GM19099 (cell line): ENCODE measurements around the gene PNLIP.

Experiments
- POLR2A ChIP-seq: IDR thresholded peaks from 3 replicates; pipeline ENCODE4 v1.6.1; 2011; ENCODE audit warnings: low read depth; ENCODE audit not compliant: insufficient read length; ENCODE audit errors: extremely low read depth

Gene PNLIP

DNA sequence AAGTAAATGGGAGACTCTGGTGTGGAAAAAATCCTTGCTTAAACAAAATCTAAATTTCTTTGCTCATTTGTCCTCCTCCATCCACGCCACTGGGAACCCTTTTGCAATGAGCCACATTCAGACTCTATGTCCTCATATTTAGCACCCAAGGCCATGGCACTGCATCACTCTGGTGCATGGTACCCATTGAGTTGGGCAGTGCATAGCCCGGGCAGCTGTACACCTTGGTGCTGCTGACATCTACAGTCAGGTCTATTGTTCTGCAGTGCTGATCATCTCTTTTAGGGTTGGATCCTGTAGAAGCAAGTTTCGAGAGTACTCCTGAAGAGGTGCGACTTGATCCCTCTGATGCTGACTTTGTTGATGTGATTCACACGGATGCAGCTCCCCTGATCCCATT, 51.8 kb downstream of the PNLIP start:
- no peak for TF ChIP-seq POLR2A

DNA sequence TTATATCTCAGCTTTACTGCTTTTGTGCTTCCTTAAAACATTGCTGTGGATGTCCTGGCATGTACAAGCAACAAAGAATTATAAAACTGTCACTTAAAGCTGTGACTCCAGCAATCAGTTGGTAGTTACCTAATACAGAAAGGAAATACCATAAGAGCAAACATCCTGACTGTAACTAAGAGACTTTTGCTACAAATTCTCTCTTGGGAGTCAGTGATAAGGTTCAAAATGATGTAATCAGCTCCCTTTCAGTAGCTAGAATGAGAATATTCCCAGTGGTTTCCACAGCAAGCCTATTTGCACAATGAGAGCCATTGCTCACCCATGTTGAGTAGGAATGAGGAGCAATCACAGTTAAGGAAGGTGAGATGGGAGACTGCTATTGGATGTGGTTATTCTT, 52.6 kb downstream of the PNLIP start:
- no peak for TF ChIP-seq POLR2A

DNA sequence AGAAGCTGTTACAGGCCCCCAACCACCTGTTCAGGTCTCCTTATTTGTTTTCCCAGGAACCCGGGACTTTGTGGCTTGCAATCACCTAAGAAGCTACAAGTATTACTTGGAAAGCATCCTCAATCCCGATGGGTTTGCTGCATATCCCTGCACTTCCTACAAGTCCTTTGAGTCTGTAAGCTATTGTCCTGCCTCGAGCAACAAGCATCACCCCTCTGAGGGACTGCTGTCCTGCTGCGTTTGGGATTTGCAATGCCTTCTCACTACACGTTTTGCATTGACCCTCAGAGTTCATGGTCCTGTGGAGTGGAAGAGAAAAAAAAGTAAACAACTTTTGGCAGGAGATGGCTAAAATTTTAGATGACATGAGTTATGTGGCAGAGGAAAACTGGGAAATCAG, 54.3 kb downstream of the PNLIP start:
- no peak for TF ChIP-seq POLR2A

DNA sequence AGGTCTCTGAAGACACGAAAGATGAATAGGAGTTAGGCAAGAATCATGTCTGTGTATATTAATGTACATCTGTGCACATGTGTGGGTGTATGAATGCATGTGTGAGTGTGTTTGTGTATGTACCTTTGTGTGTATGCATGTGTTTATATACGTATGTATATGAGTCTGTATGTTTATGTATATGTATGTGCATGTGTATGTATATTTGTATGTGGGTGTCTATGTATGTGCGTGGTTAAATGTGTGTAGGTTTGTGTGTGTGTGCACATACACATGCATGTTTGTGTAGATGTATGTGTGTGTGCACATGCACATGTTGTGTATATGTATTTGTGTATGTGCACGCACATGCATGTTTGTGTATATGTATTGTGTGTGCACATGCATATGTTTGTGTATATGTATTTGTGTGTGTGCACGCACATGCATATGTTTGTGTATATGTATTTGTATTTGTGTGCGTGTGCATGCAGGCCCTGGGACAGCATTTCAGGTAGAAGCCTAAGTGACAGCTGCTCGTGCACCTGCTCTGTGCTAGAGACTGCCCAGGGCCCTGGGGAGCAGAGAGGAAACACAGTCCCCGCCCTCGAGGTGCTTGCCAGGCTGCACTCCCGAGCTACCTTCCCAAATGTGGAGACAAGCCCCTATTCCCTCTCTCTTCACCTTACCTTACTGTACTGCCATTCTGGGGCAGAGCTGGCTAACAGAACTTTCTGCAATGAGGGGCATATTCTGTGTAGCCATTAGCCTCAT, 57.1 kb downstream of the PNLIP start:
- TF ChIP-seq POLR2A: no peak

DNA sequence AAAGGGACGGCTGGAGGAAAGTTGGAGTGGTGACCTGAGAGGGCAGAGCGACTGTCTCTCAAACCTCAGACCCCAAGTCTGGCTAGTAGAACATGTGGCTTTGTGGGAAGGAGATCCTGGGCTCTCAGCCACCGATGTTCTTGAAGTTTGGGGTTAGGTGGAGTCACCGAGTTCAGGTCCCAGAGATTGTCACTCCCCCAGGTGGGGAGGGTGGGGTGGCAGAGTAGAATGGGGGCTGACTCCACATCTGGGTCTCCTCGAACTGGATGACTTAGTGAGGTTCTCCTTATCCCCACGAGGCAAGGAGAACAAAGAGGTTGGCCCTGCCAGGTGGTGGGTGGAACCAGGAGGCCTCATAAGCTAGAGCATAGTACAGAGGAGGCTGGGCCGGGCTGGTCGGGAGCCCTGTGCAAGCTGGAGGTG, 60.3 kb downstream of the PNLIP start:
- no peak for TF ChIP-seq POLR2A

DNA sequence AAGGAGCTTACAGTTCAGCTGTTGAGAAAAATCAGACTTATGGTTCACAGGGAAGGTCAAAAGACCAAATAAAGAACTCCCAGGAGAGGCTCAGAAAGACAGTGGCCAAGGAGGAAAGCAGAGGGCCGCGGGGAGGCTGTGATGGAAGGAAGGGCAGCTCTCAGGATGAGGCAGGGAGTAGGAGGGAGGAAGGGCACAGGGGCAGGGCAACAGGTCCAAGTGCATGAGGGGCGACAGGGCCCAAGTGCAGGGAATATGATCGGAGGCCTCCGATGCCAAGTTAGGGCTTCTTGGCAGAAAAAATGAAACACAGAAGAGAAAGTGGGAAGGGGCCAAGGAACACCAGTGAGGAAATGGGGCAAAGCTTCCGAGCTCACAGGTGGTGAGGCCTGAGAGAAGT, 61.6 kb downstream of the PNLIP start:
- TF ChIP-seq POLR2A: no peak

DNA sequence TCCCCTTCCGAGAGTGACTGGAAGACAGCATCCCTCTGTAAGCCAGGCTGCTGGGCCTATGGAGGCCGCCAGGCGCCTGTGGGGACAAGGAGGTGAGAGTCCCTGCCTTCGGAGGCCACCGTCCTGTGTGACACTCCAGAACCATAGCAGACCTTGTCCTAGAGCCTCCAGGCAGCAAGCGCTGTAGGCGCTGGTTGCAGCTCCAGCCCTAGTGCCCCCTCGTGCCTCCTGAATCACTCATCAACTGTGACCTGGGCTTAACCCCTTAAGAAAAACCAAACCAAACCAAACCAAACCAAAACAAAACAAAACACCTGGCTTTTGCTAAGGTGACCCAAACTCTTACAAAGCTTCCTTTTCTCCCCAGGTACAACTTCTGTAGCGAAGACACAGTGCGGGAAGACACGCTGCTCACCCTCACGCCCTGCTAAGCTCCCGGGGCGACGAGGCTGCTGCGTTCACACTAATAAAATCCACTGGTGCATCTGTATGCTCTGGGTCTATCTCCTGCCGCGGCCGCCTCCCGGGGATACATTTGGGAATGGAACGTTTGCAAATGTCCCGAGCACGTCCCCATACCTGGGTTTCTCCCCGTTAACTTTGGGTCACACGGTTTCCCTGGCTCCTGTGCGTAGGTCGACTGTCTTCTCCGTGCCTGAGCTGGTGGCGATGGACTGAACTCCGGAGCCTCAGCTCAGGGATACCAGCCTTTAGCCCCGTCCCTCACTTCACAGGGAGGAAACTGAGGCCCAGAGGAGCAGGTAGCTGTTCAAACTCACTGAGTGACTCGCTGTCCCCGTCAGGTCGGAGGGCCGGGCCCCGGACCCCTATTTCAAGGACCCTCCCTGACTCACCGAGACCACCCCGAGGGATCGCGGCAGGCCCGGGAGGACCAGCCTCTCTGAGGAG, 63.2 kb downstream of the PNLIP start:
- no peak for TF ChIP-seq POLR2A

DNA sequence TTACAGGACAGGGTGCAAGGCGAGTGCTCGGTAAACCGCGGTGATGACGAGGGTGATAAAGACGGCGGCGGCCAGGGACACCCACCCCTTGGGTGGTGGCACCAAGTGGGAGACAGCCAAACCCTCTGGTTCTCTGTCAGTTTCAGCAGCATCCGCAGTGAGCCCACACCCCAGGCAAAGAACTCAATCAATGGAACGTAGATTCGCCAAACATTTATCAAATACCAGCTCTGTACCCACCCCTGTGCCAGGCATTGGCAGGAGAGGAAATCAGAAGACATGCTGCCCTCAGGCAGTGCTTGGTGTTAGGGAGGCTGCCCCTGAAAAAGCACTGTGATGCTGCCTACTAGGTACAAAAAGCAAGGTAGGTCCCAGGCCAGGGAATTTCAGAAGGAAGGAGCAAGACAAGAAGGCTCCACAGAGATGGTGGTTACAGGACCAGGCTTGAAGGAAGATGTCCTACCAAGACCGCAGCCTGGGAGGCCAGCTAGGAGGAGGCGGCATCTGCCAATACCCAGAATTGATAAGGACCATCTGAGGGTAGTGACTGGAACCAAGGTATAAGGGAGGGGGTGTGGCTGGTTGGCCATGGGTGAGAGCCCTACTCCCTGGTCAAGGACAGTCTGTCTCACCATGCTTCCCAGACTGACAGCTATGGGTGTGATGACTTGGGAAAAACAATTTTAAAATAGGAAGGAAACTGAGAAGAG, 64.9 kb downstream of the PNLIP start:
- TF ChIP-seq POLR2A: no peak

DNA sequence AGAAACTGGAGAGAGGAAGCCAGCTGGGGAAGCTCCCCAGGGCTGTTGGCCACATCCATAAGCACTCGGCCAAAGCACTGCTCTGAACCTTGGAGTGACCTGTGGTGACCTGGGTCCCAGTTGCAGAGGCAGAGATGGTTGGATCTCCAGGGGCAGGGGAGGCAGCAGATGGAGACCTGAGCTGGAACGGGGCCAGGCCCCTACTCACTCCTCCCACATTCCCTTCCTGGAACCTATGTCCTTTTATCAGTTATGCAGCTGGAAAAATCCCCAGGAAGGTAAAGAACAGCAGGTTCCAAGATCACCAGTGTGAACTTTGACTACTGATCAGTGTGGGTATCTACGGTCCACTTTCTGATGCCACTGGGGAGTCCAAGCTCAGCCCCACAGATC, 65.4 kb downstream of the PNLIP start:
- TF ChIP-seq POLR2A: no peak

DNA sequence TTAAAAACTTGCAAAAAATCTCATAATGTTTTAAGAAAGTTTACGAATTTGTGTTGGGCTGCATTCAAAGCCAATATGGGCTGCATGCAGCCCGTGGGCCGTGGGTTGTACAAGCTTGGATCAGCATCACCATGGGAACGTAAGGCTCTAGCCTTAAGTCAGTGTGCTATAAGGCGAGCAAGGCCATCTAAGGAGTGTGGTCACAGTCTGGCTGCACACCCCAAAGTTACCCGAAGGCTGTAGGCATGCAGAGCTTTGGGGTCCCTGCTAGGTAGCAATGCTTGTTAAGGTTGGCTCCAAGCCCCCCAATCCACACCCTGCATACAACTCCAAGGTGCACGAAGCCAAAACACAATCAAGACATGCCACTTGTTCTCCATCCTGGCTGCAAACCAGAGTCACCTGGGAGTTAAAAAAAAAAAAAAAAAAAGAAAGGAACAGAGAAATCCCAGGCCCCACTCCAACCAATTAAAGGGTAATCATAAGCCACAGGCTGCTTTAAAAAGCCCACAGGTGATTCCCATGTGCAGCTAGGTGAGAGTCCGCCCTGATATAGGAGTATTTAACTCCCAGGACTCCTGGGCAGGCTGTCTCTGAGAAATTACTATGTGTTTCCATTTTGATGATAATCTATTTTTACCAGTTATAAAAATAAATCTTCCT, 66.5 kb downstream of the PNLIP start:
- TF ChIP-seq POLR2A: no peak

DNA sequence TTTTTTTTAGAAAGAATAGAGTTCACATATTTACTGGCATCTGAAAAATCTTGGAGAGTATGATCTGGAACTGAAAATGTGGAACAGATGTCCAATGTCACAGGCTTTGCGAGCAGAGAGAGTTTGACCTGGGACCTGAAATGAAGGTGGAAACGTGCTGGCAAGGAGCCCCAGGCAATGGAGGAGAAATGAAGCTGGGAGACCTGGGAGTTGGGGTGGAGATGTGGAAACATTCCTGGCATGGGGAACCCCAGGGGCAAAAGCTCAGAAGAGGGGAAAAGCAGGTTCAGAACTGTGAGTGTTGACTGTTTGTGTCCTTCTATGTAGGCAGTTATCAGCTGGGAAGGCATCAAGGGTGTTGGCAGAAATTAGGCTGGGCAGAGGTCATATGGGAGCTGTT, 67.7 kb downstream of the PNLIP start:
- no peak for TF ChIP-seq POLR2A

DNA sequence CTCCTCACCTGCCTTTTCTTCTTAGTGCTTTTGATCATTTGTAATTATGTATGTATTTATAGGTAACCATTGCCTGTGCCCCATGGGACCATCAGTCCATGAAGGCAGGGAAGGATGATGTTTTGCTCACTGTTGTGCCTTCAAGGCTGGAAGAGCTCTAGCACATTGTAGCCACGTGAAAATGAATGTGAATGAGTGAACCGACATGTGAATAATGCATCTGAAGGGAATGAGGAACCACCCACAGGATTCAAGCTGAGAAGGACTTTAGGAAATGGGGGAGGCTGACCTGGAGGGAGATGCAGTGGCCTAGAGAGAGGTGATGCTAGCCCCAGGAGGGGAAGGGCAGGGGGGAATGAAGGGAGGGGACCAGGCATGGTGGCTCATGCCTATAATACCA, 69.1 kb downstream of the PNLIP start:
- no peak for TF ChIP-seq POLR2A

DNA sequence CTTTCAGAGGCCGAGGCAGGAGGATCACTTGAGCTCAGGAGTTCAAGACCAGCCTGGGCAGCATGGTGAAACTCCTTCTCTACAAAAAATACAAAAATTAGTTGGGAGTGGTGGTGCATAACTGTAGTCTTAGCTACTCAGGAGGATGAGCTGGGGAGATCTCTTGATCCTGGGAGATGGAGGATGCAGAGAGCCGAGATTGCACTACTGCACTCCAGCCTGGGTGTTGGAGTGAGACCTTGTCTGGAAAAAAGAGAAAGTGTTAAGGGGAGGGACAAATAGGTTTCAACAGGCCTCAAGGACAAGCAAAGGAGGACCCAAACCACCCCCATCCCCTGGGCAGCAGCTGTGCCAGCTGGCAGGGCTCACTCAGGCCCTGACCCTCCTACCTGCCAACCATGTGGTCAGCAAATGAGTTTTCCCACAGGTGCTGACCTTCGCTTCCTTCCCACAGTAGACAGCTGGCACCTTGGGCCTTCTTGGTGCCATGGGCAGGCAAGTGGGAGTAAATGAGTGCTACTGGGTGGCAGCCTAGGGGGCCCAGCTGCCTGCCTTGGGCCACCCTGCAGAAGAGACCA, 69.6 kb downstream of the PNLIP start:
- TF ChIP-seq POLR2A: no peak
